HEK293 (cell line): ENCODE measurements around the gene NYNRIN.

Experiments used
- EGR2 ChIP-seq: fragments of 450-650 bp; formaldehyde crosslinking; IDR thresholded peaks from 2 replicates; pipeline ENCODE4 v1.5.1; 2016; ENCODE audit warnings: low read depth, missing biosample characterization, missing genetic modification characterization
- KLF8 ChIP-seq: fragments of 450-650 bp; formaldehyde crosslinking; IDR thresholded peaks from 2 replicates; pipeline ENCODE4 v1.5.1; 2016; ENCODE audit warnings: missing biosample characterization, missing genetic modification characterization
- OVOL3 ChIP-seq: fragments of 450-650 bp; formaldehyde crosslinking; IDR thresholded peaks from 2 replicates; pipeline ENCODE4 v1.5.1; 2016; ENCODE audit warnings: missing biosample characterization, missing genetic modification characterization
- SALL2 ChIP-seq: fragments of 450-650 bp; formaldehyde crosslinking; IDR thresholded peaks from 2 replicates; pipeline ENCODE4 v1.5.0; 2017; ENCODE audit warnings: missing biosample characterization, mild to moderate bottlenecking, missing genetic modification characterization, borderline replicate concordance
- SP2 ChIP-seq: fragments of 450-650 bp; formaldehyde crosslinking; IDR thresholded peaks from 2 replicates; pipeline ENCODE4 v1.5.1; 2016; ENCODE audit warnings: missing biosample characterization, missing genetic modification characterization
- ZBTB21 ChIP-seq: fragments of 450-650 bp; formaldehyde crosslinking; IDR thresholded peaks from 2 replicates; pipeline ENCODE4 v1.5.1; 2017; ENCODE audit warnings: missing biosample characterization, missing genetic modification characterization
- ZBTB7A ChIP-seq: fragments of 450-650 bp; formaldehyde crosslinking; IDR thresholded peaks from 2 replicates; pipeline ENCODE4 v1.5.1; 2016; ENCODE audit warnings: low read depth, missing biosample characterization, missing genetic modification characterization
- ZFP69B ChIP-seq: fragments of 450-650 bp; formaldehyde crosslinking; IDR thresholded peaks from 2 replicates; pipeline ENCODE4 v1.5.1; 2016; ENCODE audit warnings: missing biosample characterization, missing genetic modification characterization
- ZNF19 ChIP-seq: fragments of 450-650 bp; formaldehyde crosslinking; IDR thresholded peaks from 2 replicates; pipeline ENCODE4; 2016; ENCODE audit warnings: missing biosample characterization, missing genetic modification characterization, low read depth
- ZNF23 ChIP-seq: fragments of 450-650 bp; formaldehyde crosslinking; IDR thresholded peaks from 2 replicates; pipeline ENCODE4 v1.5.1; 2016; ENCODE audit warnings: missing biosample characterization, missing genetic modification characterization, borderline replicate concordance
- ZNF335 ChIP-seq: fragments of 450-650 bp; formaldehyde crosslinking; conservative IDR thresholded peaks from 2 replicates; pipeline ENCODE4 v1.5.1; 2016; ENCODE audit warnings: missing biosample characterization, missing genetic modification characterization
- ZNF510 ChIP-seq: fragments of 450-650 bp; formaldehyde crosslinking; IDR thresholded peaks from 2 replicates; pipeline ENCODE4 v1.5.1; 2018; ENCODE audit warnings: mild to moderate bottlenecking, missing genetic modification characterization, missing biosample characterization; ENCODE audit not compliant: insufficient replicate concordance
- ZNF571 ChIP-seq: fragments of 450-650 bp; formaldehyde crosslinking; IDR thresholded peaks from 2 replicates; pipeline ENCODE4 v1.5.0; 2017; ENCODE audit warnings: missing biosample characterization, missing genetic modification characterization
- ZNF596 ChIP-seq: fragments of 450-650 bp; IDR thresholded peaks from 2 replicates; pipeline ENCODE4 v1.5.0; 2018; ENCODE audit warnings: missing biosample characterization, mild to moderate bottlenecking, missing genetic modification characterization, moderate library complexity
- ZNF664 ChIP-seq: fragments of 450-650 bp; formaldehyde crosslinking; IDR thresholded peaks from 2 replicates; pipeline ENCODE4 v1.5.1; 2016; ENCODE audit warnings: missing biosample characterization, missing genetic modification characterization
- ZNF776 ChIP-seq: fragments of 450-650 bp; formaldehyde crosslinking; IDR thresholded peaks from 2 replicates; pipeline ENCODE4 v1.5.0; 2017; ENCODE audit warnings: missing biosample characterization, missing genetic modification characterization, borderline replicate concordance
- ZNF792 ChIP-seq: fragments of 450-650 bp; formaldehyde crosslinking; IDR thresholded peaks from 2 replicates; pipeline ENCODE4 v1.5.1; 2016; ENCODE audit warnings: missing biosample characterization, missing genetic modification characterization
- TF ChIP-seq, protein P1 (sequence below): fragments of 450-650 bp; formaldehyde crosslinking; IDR thresholded peaks from 2 replicates; pipeline ENCODE4 v1.5.1; 2016; ENCODE audit warnings: missing biosample characterization, missing genetic modification characterization, borderline replicate concordance
- TF ChIP-seq, protein P2 (sequence below): fragments of 450-650 bp; formaldehyde crosslinking; IDR thresholded peaks from 2 replicates; pipeline ENCODE4 v1.5.1; 2017; ENCODE audit warnings: missing biosample characterization, missing genetic modification characterization
- TF ChIP-seq, protein P3 (sequence below): fragments of 450-650 bp; formaldehyde crosslinking; IDR thresholded peaks from 2 replicates; pipeline ENCODE4 v1.5.1; 2017; ENCODE audit warnings: missing biosample characterization, missing genetic modification characterization
- TF ChIP-seq, protein P4 (sequence below): fragments of 450-650 bp; formaldehyde crosslinking; IDR thresholded peaks from 2 replicates; pipeline ENCODE4 v1.5.0; 2017; ENCODE audit warnings: missing biosample characterization, missing genetic modification characterization, borderline replicate concordance
- TF ChIP-seq, protein P5 (sequence below): fragments of 450-650 bp; IDR thresholded peaks from 2 replicates; pipeline ENCODE4 v1.5.1; 2018; ENCODE audit warnings: missing biosample characterization, mild to moderate bottlenecking, missing genetic modification characterization

NYNRIN gene

DNA sequence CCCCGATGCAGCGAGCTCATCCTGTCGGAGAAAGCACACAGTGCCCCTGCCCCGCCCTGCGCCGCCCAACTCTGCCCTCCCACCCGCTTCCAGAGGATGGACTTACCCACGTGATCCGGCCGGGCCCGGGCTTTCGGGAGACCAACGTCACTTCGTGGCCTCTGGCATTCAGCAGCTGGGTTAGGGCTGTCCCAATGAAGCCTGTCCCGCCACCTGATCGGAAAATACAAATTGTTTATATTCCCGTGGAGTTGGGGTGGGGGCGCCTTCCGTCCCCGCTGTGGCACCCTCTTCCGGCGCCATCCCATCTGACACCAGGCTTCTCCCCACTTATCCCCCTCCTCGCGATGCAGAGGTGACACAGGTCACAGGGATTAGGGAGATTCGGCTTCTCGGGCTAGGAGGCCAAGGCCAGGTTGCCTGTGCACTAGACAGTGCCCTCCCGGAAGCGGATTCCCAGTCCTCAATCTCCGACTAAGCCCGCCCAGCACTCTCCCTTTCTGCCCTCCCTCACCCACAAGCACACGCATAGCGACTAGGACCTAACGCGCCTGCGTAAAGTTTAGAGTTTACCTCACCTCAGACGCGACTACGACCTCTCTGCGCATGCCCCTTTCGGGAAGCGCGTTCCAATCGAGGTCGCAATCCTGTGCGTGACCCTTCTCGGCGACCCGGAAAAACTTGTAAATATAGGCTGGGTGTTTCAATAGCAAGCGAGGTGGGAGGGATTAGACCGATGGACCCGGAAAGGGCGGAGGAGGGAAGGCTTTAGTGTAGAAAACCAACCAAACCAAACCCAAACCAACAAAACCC is 43.6 kb downstream of the NYNRIN start, which contains the start of gene SDR39U1 (continued):
- TF ChIP-seq ZFP69B (tag by site-specific recombination) (0 out of 2 replicates have a peak, but pooled peaks have one; percentile 27), KLF8 (tag by site-specific recombination) (peak; percentile 81), ZNF19 (tag by site-specific recombination) (no peak), ZNF23 (tag by site-specific recombination) (no peak), SP2 (tag by site-specific recombination) (peak; percentile 91), OVOL3 (tag by site-specific recombination) (peak; percentile 35; the same call in 1 of the 2 replicates), ZNF335 (tag by site-specific recombination) (peak; percentile 99), ZNF571 (tag by site-specific recombination) (no peak), ZNF792 (tag by site-specific recombination) (no peak), ZBTB21 (tag by site-specific recombination) (peak; percentile 83), ZNF596 (tag by site-specific recombination) (0 out of 2 replicates have a peak, but pooled peaks have one; percentile 3), EGR2 (tag by site-specific recombination) (peak; percentile 44), ZNF776 (tag by site-specific recombination) (no peak), ZBTB7A (tag by site-specific recombination) (peak; percentile 51; the same call in 1 of the 2 replicates), ZNF664 (tag by site-specific recombination) (no peak), SALL2 (no peak), ZNF510 (tag by site-specific recombination) (no peak)
- TF ChIP-seq, protein P1, sequence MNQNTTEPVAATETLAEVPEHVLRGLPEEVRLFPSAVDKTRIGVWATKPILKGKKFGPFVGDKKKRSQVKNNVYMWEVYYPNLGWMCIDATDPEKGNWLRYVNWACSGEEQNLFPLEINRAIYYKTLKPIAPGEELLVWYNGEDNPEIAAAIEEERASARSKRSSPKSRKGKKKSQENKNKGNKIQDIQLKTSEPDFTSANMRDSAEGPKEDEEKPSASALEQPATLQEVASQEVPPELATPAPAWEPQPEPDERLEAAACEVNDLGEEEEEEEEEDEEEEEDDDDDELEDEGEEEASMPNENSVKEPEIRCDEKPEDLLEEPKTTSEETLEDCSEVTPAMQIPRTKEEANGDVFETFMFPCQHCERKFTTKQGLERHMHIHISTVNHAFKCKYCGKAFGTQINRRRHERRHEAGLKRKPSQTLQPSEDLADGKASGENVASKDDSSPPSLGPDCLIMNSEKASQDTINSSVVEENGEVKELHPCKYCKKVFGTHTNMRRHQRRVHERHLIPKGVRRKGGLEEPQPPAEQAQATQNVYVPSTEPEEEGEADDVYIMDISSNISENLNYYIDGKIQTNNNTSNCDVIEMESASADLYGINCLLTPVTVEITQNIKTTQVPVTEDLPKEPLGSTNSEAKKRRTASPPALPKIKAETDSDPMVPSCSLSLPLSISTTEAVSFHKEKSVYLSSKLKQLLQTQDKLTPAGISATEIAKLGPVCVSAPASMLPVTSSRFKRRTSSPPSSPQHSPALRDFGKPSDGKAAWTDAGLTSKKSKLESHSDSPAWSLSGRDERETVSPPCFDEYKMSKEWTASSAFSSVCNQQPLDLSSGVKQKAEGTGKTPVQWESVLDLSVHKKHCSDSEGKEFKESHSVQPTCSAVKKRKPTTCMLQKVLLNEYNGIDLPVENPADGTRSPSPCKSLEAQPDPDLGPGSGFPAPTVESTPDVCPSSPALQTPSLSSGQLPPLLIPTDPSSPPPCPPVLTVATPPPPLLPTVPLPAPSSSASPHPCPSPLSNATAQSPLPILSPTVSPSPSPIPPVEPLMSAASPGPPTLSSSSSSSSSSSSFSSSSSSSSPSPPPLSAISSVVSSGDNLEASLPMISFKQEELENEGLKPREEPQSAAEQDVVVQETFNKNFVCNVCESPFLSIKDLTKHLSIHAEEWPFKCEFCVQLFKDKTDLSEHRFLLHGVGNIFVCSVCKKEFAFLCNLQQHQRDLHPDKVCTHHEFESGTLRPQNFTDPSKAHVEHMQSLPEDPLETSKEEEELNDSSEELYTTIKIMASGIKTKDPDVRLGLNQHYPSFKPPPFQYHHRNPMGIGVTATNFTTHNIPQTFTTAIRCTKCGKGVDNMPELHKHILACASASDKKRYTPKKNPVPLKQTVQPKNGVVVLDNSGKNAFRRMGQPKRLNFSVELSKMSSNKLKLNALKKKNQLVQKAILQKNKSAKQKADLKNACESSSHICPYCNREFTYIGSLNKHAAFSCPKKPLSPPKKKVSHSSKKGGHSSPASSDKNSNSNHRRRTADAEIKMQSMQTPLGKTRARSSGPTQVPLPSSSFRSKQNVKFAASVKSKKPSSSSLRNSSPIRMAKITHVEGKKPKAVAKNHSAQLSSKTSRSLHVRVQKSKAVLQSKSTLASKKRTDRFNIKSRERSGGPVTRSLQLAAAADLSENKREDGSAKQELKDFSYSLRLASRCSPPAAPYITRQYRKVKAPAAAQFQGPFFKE (tag by site-specific recombination): no peak
- TF ChIP-seq, protein P2, sequence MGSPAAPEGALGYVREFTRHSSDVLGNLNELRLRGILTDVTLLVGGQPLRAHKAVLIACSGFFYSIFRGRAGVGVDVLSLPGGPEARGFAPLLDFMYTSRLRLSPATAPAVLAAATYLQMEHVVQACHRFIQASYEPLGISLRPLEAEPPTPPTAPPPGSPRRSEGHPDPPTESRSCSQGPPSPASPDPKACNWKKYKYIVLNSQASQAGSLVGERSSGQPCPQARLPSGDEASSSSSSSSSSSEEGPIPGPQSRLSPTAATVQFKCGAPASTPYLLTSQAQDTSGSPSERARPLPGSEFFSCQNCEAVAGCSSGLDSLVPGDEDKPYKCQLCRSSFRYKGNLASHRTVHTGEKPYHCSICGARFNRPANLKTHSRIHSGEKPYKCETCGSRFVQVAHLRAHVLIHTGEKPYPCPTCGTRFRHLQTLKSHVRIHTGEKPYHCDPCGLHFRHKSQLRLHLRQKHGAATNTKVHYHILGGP (tag by site-specific recombination): no peak
- TF ChIP-seq, protein P3, sequence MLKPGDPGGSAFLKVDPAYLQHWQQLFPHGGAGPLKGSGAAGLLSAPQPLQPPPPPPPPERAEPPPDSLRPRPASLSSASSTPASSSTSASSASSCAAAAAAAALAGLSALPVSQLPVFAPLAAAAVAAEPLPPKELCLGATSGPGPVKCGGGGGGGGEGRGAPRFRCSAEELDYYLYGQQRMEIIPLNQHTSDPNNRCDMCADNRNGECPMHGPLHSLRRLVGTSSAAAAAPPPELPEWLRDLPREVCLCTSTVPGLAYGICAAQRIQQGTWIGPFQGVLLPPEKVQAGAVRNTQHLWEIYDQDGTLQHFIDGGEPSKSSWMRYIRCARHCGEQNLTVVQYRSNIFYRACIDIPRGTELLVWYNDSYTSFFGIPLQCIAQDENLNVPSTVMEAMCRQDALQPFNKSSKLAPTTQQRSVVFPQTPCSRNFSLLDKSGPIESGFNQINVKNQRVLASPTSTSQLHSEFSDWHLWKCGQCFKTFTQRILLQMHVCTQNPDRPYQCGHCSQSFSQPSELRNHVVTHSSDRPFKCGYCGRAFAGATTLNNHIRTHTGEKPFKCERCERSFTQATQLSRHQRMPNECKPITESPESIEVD: no peak
- TF ChIP-seq, protein P4, sequence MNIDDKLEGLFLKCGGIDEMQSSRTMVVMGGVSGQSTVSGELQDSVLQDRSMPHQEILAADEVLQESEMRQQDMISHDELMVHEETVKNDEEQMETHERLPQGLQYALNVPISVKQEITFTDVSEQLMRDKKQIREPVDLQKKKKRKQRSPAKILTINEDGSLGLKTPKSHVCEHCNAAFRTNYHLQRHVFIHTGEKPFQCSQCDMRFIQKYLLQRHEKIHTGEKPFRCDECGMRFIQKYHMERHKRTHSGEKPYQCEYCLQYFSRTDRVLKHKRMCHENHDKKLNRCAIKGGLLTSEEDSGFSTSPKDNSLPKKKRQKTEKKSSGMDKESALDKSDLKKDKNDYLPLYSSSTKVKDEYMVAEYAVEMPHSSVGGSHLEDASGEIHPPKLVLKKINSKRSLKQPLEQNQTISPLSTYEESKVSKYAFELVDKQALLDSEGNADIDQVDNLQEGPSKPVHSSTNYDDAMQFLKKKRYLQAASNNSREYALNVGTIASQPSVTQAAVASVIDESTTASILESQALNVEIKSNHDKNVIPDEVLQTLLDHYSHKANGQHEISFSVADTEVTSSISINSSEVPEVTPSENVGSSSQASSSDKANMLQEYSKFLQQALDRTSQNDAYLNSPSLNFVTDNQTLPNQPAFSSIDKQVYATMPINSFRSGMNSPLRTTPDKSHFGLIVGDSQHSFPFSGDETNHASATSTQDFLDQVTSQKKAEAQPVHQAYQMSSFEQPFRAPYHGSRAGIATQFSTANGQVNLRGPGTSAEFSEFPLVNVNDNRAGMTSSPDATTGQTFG: no peak
- TF ChIP-seq, protein P5, sequence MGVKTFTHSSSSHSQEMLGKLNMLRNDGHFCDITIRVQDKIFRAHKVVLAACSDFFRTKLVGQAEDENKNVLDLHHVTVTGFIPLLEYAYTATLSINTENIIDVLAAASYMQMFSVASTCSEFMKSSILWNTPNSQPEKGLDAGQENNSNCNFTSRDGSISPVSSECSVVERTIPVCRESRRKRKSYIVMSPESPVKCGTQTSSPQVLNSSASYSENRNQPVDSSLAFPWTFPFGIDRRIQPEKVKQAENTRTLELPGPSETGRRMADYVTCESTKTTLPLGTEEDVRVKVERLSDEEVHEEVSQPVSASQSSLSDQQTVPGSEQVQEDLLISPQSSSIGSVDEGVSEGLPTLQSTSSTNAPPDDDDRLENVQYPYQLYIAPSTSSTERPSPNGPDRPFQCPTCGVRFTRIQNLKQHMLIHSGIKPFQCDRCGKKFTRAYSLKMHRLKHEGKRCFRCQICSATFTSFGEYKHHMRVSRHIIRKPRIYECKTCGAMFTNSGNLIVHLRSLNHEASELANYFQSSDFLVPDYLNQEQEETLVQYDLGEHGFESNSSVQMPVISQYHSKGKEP: no peak
